Sigmoid colon (tissue), 4 donors: Measurements from ENCODE around the gene ABCF2.

Experiments
- EP300 ChIP-seq, 4 donors: sonication (generic); formaldehyde crosslinking; IDR thresholded peaks; one replicate each; pipeline ENCODE4 v1.6.1; 2017; ENCODE audit warnings: antibody characterized with exemption in 4 of 4
- POLR2A ChIP-seq, 2 donors: fragments of 450-650 bp; IDR thresholded peaks; one replicate each; pipeline ENCODE4 v1.6.1; 2016; ENCODE audit warnings: antibody characterized with exemption in 2 of 2, mild to moderate bottlenecking in 2 of 2, moderate library complexity in 2 of 2
- TF ChIP-seq, protein P1 (sequence below), 4 experiments: fragments of 450-650 bp in 3 of 4; fragments of 200-600 bp in 1 of 4; IDR thresholded peaks; one replicate each; pipeline ENCODE4 v1.5.1; 2016 to 2019; ENCODE audit warnings: antibody characterized with exemption in 4 of 4, mild to moderate bottlenecking in 3 of 4, moderate library complexity in 2 of 4

GRCh38 chr7:151210087-151210854 is 16.7 kb downstream of the ABCF2 start, which contains the start of gene H2BK1:
- TF ChIP-seq, protein P1, sequence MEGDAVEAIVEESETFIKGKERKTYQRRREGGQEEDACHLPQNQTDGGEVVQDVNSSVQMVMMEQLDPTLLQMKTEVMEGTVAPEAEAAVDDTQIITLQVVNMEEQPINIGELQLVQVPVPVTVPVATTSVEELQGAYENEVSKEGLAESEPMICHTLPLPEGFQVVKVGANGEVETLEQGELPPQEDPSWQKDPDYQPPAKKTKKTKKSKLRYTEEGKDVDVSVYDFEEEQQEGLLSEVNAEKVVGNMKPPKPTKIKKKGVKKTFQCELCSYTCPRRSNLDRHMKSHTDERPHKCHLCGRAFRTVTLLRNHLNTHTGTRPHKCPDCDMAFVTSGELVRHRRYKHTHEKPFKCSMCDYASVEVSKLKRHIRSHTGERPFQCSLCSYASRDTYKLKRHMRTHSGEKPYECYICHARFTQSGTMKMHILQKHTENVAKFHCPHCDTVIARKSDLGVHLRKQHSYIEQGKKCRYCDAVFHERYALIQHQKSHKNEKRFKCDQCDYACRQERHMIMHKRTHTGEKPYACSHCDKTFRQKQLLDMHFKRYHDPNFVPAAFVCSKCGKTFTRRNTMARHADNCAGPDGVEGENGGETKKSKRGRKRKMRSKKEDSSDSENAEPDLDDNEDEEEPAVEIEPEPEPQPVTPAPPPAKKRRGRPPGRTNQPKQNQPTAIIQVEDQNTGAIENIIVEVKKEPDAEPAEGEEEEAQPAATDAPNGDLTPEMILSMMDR (IDR thresholded peaks at IDR 0.05) = no peak
- TF ChIP-seq POLR2A (IDR thresholded peaks at IDR 0.05) (no peak), EP300 (IDR thresholded peaks at IDR 0.05) (no peak)
